GM12873 (cell line): ENCODE measurements around the gene NR6A1.

Source experiments
- TF ChIP-seq, protein P1 (sequence below): IDR thresholded peaks from 2 replicates; pipeline ENCODE4 v1.5.1; 2012; ENCODE audit warnings: low read depth, mild to moderate bottlenecking, moderate library complexity, low read length, control low read depth; ENCODE audit not compliant: insufficient read depth; ENCODE audit errors: missing control alignments

NR6A1 gene

DNA sequence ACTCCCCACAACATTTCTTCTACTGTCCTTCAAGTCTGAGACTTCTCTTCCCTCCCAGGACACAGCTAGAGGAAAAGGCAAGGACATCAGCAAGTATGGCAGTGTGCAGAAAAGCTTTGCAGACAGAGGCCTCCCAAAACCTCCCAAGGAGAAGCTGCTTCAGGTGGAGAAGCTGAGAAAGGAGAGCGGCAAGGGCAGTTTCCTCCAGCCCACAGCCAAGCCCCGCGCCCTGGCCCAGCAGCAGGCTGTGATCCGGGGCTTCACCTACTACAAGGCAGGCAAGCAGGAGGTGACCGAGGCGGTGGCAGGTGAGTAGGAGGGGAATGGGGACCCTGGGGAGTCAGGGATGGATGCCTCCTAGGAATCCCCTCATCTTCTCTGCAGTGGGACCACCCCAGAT lies 30.2 kb upstream of the NR6A1 start:
- TF ChIP-seq, protein P1, sequence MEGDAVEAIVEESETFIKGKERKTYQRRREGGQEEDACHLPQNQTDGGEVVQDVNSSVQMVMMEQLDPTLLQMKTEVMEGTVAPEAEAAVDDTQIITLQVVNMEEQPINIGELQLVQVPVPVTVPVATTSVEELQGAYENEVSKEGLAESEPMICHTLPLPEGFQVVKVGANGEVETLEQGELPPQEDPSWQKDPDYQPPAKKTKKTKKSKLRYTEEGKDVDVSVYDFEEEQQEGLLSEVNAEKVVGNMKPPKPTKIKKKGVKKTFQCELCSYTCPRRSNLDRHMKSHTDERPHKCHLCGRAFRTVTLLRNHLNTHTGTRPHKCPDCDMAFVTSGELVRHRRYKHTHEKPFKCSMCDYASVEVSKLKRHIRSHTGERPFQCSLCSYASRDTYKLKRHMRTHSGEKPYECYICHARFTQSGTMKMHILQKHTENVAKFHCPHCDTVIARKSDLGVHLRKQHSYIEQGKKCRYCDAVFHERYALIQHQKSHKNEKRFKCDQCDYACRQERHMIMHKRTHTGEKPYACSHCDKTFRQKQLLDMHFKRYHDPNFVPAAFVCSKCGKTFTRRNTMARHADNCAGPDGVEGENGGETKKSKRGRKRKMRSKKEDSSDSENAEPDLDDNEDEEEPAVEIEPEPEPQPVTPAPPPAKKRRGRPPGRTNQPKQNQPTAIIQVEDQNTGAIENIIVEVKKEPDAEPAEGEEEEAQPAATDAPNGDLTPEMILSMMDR, result no peak

- TF ChIP-seq, protein P1, result no peak
These were observed 29.5 kb upstream of the NR6A1 start for GRCh38 chr9:124800306-124801259.

DNA sequence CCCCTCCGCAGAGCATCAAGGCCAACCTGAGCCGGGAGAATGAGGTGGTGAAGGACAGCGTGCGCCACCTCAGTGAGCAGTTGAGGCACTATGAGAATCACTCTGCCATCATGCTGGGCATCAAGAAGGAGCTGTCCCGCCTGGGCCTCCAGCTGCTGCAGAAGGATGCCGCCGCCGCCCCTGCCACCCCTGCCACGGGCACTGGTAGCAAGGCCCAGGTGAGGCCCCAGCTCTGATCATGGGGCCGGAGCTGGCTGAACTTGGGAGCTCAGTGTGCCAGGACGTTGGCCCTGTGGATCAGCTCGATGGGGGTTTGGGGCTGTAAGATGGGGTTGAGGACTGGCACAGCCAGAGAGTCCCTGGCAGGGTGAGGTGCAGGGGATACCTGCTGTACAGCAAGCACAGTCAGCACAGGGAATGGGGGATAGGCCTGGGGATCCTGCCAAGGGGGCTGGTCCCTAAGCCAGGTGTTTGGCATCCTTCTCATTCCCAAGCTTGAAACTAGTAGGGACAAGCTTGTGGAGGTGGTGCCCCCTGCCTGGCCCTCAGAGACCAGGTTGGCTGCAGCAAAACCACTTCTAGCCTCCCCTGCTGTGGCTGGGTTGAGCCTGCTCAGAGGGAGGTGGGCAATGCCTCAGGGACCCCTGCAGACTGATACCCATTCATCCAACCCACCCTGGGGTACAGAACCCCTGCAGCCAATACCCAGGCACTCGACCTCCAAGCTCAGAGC lies 28.3 kb upstream of the NR6A1 start:
- TF ChIP-seq, protein P1, result no peak

DNA sequence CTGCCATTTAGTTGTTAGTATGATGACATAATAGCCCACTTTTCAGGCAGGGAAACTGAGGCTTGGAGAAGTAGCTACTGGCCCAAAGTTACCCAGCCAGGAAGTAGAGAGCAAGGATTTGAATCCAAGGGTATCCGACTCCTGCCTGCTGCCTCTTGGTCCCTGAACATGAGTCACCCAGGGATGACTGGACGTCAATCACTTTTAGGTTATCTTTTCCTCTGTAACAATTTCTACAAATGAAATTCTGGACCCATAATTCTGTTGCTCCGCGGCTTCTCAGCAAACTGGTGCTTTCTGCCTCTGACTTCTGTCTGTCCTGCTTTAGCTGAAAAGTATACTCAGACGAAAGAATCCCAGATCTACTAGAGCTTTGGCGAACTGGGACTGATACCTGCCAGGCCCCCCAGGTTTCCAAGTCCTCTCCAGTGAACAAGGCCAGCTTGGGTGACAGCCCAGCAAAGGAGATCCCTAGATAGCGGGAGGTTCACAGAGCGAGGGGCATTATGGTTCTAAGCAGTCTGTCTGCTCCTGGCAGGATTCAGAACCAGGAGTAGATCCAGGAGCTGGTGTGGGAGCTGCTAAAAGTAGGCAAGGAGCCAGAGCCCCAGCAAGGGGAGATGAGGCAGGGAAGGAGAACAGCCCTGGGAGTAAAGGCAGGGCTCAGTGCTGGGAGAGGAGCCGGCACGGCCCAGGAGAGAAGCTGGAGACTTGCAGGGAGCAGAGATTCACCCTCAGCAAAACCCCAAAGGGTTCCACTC lies 26.4 kb upstream of the NR6A1 start:
- TF ChIP-seq, protein P1, result no peak

GRCh38 chr9:124795881-124796431 lies 24.8 kb upstream of the NR6A1 start:
- TF ChIP-seq, protein P1, result no peak

- TF ChIP-seq, protein P1, result no peak
These were observed 23.9 kb upstream of the NR6A1 start for GRCh38 chr9:124794902-124795491.
